ENCODE data around the gene DUS1L. TPM values are rescaled to one million over a fixed set of nuclear protein-coding genes. Genes with fewer than 3 reads are reported as not detected.

Gene DUS1L
- total RNA-seq, 1 donor from 2014 or later, result 64.6 TPM

DNA sequence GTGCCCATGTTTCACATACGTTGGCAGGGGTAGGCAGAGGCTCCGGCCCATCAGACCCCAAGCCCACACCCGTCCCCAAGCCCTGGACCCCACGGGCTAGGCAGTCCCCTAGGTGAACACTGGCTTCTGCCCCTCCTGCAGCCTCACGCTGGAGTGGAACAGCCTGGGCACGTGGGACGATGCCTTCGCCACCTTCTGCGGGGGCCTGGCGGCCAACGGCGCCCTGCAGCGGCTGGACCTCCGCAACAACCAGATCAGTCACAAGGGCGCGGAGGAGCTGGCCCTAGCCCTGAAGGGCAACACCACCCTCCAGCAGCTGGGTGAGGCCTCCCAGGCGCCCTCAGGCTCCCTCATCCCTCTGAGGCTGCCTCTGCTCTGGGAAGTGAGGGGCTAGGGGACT lies 40.7 kb downstream of the DUS1L start:
- intact Hi-C loops (cut with micrococcal nuclease), result no loop called here
- Histone ChIP-seq H3K4me3 (no peak overlapping the region), H3K36me3 (no peaks in the 10 kb centered on the region), H3K4me1 (peaks cover 46% of the 10 kb centered on the region), H3K27ac (replicated peaks) (no peak overlapping the region), H3K9me3 (replicated peaks) (no peaks in the 10 kb centered on the region), H3K27me3 (ENCODE audit: low read depth) (no peaks in the 10 kb centered on the region)
- no peak for TF ChIP-seq CTCF (IDR thresholded peaks at IDR 0.05; ENCODE audit: borderline replicate concordance)
- DNase-seq, result no peak

GRCh38 chr17:82023447-82024241 lies 42.0 kb downstream of the DUS1L start:
- intact Hi-C loops (cut with micrococcal nuclease), result no loop called here
- no peak for DNase-seq
- Histone ChIP-seq H3K4me3 (peak overlapping the region; percentile 97), H3K36me3 (no peaks in the 10 kb centered on the region), H3K27ac (replicated peaks) (peak overlapping the region; percentile 71), H3K9me3 (replicated peaks) (no peaks in the 10 kb centered on the region), H3K27me3 (ENCODE audit: low read depth) (no peaks in the 10 kb centered on the region), H3K4me1 (peaks cover 37% of the 10 kb centered on the region)
- TF ChIP-seq CTCF (IDR thresholded peaks at IDR 0.05; ENCODE audit: borderline replicate concordance), result no peak

DNA sequence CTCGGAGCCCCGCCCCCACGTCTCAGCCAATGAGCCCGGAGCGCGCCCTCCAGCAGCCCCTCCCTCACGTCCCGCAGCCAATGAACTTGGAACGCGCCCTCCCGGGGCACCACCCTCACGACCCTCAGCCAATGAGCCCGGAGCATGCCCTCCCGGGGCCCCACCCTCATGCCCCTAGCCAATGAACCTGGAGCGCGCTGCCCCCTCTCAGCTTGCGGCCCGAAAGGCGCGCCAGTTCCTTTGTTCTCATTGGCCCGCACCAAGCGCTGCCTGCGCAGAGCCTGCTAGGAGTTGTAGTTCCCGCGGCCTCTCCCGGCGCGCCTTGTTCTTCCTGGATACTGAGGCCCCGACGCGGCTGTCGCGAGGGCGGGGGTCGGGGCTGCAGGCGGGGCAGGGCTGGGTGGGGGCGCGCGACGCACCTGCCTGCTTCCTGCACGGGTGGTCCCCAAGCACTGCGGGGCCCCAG lies 42.6 kb downstream of the DUS1L start, which contains the start of gene LRRC45:
TSS of gene LRRC45 (plus strand) at position 325 of the 466 bp plus-strand sequence. CDS start 339 bp downstream, outside the sequence.
- peak; percentile 100 for DNase-seq
- Histone ChIP-seq H3K4me1 (peaks cover 37% of the 10 kb centered on the region), H3K36me3 (no peaks in the 10 kb centered on the region), H3K27ac (replicated peaks) (peak within 1 kb of the TSS; percentile 79), H3K9me3 (replicated peaks) (no peaks in the 10 kb centered on the region), H3K4me3 (peak within 1 kb of the TSS; percentile 97), H3K27me3 (ENCODE audit: low read depth) (no peaks in the 10 kb centered on the region)
- TF ChIP-seq CTCF (IDR thresholded peaks at IDR 0.05; ENCODE audit: borderline replicate concordance), result no peak
- intact Hi-C loops (cut with micrococcal nuclease), result no loop called here

DNA sequence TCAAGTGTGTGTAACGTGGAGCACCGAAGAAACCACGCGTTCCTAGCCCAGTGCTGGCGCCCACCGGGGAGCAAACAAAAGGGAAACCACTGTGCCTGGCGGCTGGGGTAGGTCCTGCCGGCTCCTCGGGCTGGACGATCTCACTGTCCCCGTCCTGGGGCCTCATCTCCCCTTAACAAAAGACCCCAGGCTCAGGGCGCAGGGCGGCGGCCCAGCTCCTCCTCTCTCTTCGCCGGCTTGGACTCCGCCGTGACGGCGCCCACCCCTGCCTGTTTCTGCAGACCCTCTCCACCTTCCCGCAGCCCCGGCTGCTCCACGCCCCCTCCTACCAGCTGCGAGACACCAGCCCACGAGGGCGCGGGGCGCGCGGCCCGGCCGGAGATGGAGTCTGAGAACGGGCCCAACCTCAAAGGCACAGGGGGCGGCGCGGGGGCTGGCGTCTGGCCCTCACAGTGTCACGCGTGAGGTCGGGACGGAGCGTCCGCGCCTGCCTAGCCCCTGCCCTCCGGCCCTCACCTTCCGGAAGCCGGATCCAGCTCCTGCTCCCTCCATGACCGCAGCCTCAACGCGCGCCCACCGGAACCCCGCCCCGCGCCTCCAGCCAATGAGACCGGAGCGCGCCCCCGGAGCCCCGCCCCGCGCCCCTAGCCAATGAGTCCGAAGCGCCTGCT lies 43.2 kb downstream of the DUS1L start, which contains the start of gene CENPX:
TSS of gene CENPX (minus strand) at position 569 of the 671 bp plus-strand sequence. CDS start at position 552, 17 bp downstream.
- intact Hi-C loops (cut with micrococcal nuclease), result no loop called here
- no peaks in the 10 kb centered on the region for H3K36me3 ChIP-seq
- no peaks in the 10 kb centered on the region for H3K9me3 ChIP-seq (replicated peaks)
- H3K4me1 ChIP-seq, result peaks cover 37% of the 10 kb centered on the region
- H3K27ac ChIP-seq (replicated peaks), result peak within 1 kb of the TSS; percentile 79
- peak within 1 kb of the TSS; percentile 97 for H3K4me3 ChIP-seq
- TF ChIP-seq CTCF (IDR thresholded peaks at IDR 0.05; ENCODE audit: borderline replicate concordance), result no peak
- H3K27me3 ChIP-seq (ENCODE audit: low read depth), result no peaks in the 10 kb centered on the region
- no peak for DNase-seq

DNA sequence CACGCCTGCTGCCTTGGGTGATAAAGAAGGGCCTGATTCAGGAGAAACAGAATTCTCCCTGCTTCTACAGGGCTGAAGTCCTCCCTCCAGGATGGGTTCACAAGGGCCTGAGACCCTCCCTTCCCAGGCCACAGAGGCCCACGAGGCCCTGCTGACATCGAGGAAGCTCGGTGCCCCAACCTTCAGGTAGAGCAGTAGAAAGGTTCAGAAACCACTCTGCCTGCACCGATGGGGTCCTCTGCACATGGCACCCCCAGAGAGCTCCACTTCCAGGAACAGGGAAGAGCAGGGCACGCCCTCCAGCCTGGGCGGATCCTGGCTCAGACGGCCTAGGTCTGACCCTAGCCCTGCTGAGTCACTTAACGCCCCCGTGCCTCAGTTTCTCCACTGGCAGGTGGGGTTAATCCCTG lies 43.7 kb downstream of the DUS1L start:
- H3K9me3 ChIP-seq (replicated peaks), result no peaks in the 10 kb centered on the region
- H3K4me1 ChIP-seq, result peaks cover 37% of the 10 kb centered on the region
- H3K27ac ChIP-seq (replicated peaks), result peak overlapping the region; percentile 79
- peak overlapping the region; percentile 97 for H3K4me3 ChIP-seq
- no peak for TF ChIP-seq CTCF (IDR thresholded peaks at IDR 0.05; ENCODE audit: borderline replicate concordance)
- H3K27me3 ChIP-seq (ENCODE audit: low read depth), result no peaks in the 10 kb centered on the region
- H3K36me3 ChIP-seq, result no peaks in the 10 kb centered on the region
- intact Hi-C loops (cut with micrococcal nuclease), result no loop called here
- DNase-seq, result no peak
